GM12878 (cell line): ENCODE results near the gene DIRAS1. TPM values are rescaled to one million over a fixed set of nuclear protein-coding genes. Genes with fewer than 3 reads are reported as not detected.
A peak's percentile ranks its signal among the peaks of the same experiment; 100 is the strongest.

Source experiments
- ATAC-seq: fragments of 200-7000 bp; cut with Tn5 transposase; 3 replicates; pipeline ENCODE4 v1.9.1; 2020; ENCODE audit warnings: mild to moderate bottlenecking, moderate library complexity
- BruUV-seq: library from RNA; stranded (reverse); fragments of 400-500 nt; replicated peaks from 2 replicates; lab custom pipeline; 2021; lab: Mats Ljungman, UMichigan
- CTCF ChIA-PET: fragments of 300-600 bp; sonication (Branson Sonifier 250); formaldehyde crosslinking; extraction: SDS; loops from one replicate; lab custom pipeline; 2021; ENCODE audit warnings: inconsistent platforms; lab: Yijun Ruan, JAX
- POLR2A ChIA-PET: fragments of 350-600 bp; formaldehyde crosslinking; extraction: SDS; loops from one replicate; lab custom pipeline; 2021; ENCODE audit warnings: inconsistent platforms; lab: Charles Lee
- RAD21 ChIA-PET: fragments of 300-600 bp; sonication (Branson Sonifier 250); formaldehyde crosslinking; loops from one replicate; lab custom pipeline; 2023; ENCODE audit warnings: antibody characterized with exemption; ENCODE audit not compliant: unreplicated experiment; lab: Charles Lee
- SMC1A ChIA-PET: fragments of 300-600 bp; sonication (Branson Sonifier 250); formaldehyde crosslinking; loops from one replicate; lab custom pipeline; 2023; ENCODE audit not compliant: unreplicated experiment, uncharacterized antibody; lab: Charles Lee
- DNase-seq: peaks from one replicate; pipeline ENCODE4 v3.0.0-alpha.2; 2011; ENCODE audit warnings: low read depth, low spot score
- FAIRE-seq: peaks from 3 replicates; lab custom pipeline; 2011; peaks lifted over from hg19 to GRCh38; lab: Jason Lieb, UNC
- H2AFZ ChIP-seq: 2 replicates; pipeline ENCODE4 v1.6.0; 2011; ENCODE audit warnings: low read depth, low read length, control low read depth; ENCODE audit not compliant: control insufficient read depth
- H3K27ac ChIP-seq: 2 replicates; pipeline ENCODE4 v1.5.1; 2011; ENCODE audit warnings: control low read depth; ENCODE audit not compliant: control insufficient read depth, insufficient read depth
- H3K27me3 ChIP-seq, 2 experiments: replicated peaks in 1 of 2; 2 replicates each; pipeline versions ENCODE4 v1.6.0 to v1.6.1; 2011; ENCODE audit warnings: low read length in 1 of 2; ENCODE audit not compliant: control insufficient read depth in 2 of 2, insufficient read depth in 2 of 2
- H3K36me3 ChIP-seq, 2 experiments: 2 replicates each; pipeline ENCODE4 v1.5.1; 2011; ENCODE audit warnings: low read length in 1 of 2; ENCODE audit not compliant: control insufficient read depth in 2 of 2, insufficient read depth in 2 of 2
- H3K4me1 ChIP-seq: 2 replicates; pipeline ENCODE4 v1.6.1; 2011; ENCODE audit warnings: mild to moderate bottlenecking, low read length, moderate library complexity, mixed read lengths; ENCODE audit not compliant: control insufficient read depth, insufficient read depth
- H3K4me2 ChIP-seq: 2 replicates; pipeline ENCODE4 v1.6.0; 2011; ENCODE audit warnings: control low read depth; ENCODE audit not compliant: control insufficient read depth, insufficient read depth
- H3K4me3 ChIP-seq: fragments of 200-600 bp; sonication (generic); 2 replicates; pipeline ENCODE4 v1.5.1; 2016
- H3K79me2 ChIP-seq: 2 replicates; pipeline ENCODE4 v1.6.0; 2011; ENCODE audit warnings: low read length; ENCODE audit not compliant: control insufficient read depth, insufficient read depth
- H3K9ac ChIP-seq: 2 replicates; pipeline ENCODE4 v1.8.0; 2011; ENCODE audit warnings: low read length, control low read depth, mixed read lengths; ENCODE audit not compliant: control insufficient read depth, insufficient read depth
- H3K9me3 ChIP-seq: replicated peaks from 3 replicates; pipeline ENCODE4 v1.5.1; 2011; ENCODE audit warnings: mild to moderate bottlenecking, low read length; ENCODE audit not compliant: control insufficient read depth, insufficient read depth
- H4K20me1 ChIP-seq: 2 replicates; pipeline ENCODE4 v1.6.0; 2011; ENCODE audit not compliant: control insufficient read depth, insufficient read depth
- IRF5 ChIP-seq: fragments of 450-650 bp; IDR thresholded peaks from 2 replicates; pipeline ENCODE4 v1.6.1; 2017; ENCODE audit warnings: borderline replicate concordance
- ZNF217 ChIP-seq: fragments of 450-650 bp; IDR thresholded peaks from 2 replicates; pipeline ENCODE4 v1.6.1; 2017; ENCODE audit warnings: antibody characterized with exemption, mild to moderate bottlenecking
- WGBS: methylation state at CpG from one replicate; pipeline ENCODE4 v1.1.6; 2016; ENCODE audit warnings: low lambda C conversion rate; ENCODE audit not compliant: insufficient replicate concordance, insufficient coverage; ENCODE audit errors: missing lambda C conversion rate; 5-methylcytosine and 5-hydroxymethylcytosine counted together
- in situ Hi-C: fragments of 300-500 bp; cut with MboI; formaldehyde crosslinking; loops from 9 replicates; pipeline ENCODE4 v1.14.3; 2018; ENCODE audit warnings: mixed read lengths
- intact Hi-C: fragments of 100-400 bp; cut with micrococcal nuclease; formaldehyde crosslinking; loops from one replicate; pipeline ENCODE4 v1.14.2; 2022; ENCODE audit not compliant: unreplicated experiment
- polyA plus RNA-seq, 11 experiments: library from polyadenylated mRNA; depleted of rRNA in 4 of 11; unstranded in 6 of 11; stranded (reverse) in 5 of 11; fragments of >200 nt; fragmentation: Nextera tagmentation in 4 of 11; fragmentation: Illumina TruSeq in 1 of 11; extraction: Ambion mirVana in 4 of 11; extraction: Trizol in 1 of 11; gene quantifications; 1 replicate in 1 of 11; 2 replicates in 10 of 11; pipeline versions ENCODE4 v1.2.1 to v1.2.3, GENCODE V29; 2011 to 2016; ENCODE audit warnings: inconsistent platforms in 2 of 11, missing spikeins in 2 of 11, low read depth in 1 of 11
- total RNA-seq, 4 experiments: library from RNA; depleted of rRNA in 3 of 4; stranded (reverse); fragments of >200 nt in 3 of 4; fragmentation: Illumina TruSeq in 1 of 4; extraction: Trizol in 1 of 4; gene quantifications; 2 replicates each; pipeline versions ENCODE4 v1.2.1 to v1.2.3, GENCODE V29; 2013 to 2021

DIRAS1 gene
- total and polyA plus RNA-seq, 10 of the 15 experiments (the other 5 are each of a cell fraction or from before 2014, with no cell fraction given): 0.04 to 0.18 (median 0.08) TPM; not detected in 3

GRCh38 chr19:2703077-2703437 lies 18.1 kb downstream of the DIRAS1 start:
- Histone ChIP-seq H3K79me2 (peaks cover 26% of the 10 kb centered on the region), H3K36me3 (no peaks in the 10 kb centered on the region), H4K20me1 (no peaks in the 10 kb centered on the region), H3K27me3 (no peaks in the 10 kb centered on the region), H3K9ac (no peak overlapping the region), H2AFZ (no peak overlapping the region), H3K4me3 (peak overlapping the region; percentile 36; the same call in 1 of the 2 replicates), H3K9me3 (no peaks in the 10 kb centered on the region), H3K4me2 (no peak overlapping the region), H3K4me1 (peaks cover 21% of the 10 kb centered on the region), H3K27ac (no peak overlapping the region)
- ChIA-PET POLR2A (interaction anchor here (0.6 to 0.7 kb wide), 2 partner anchors 8 to 23 kb away, joined by 3 read pairs; no protein-coding TSS in a partner anchor), RAD21 (no interaction called here), CTCF (no interaction called here), SMC1A (interaction anchor here (1.2 kb wide), 1 partner anchor 55 kb away, joined by 5 read pairs; no protein-coding TSS in a partner anchor)
- ATAC-seq (no peak), DNase-seq (no peak), FAIRE-seq (no peak)
- in situ Hi-C loops (no loop called here), intact Hi-C loops (loop anchor here (5.0 kb wide), 1 partner anchor 44 kb away; no protein-coding TSS in a partner anchor)
- TF ChIP-seq ZNF217: 0 out of 2 replicates have a peak, but pooled peaks have one; percentile 1
- TF ChIP-seq IRF5: no peak
- WGBS: 49% methylated on average over 5 of the region's 5 CpGs
- no TSS peak for BruUV-seq
